CD4-positive, alpha-beta T cell (primary cell): ENCODE results near the gene FGF8. TPM values are rescaled to one million over a fixed set of nuclear protein-coding genes. Genes with fewer than 3 reads are reported as not detected.

Source experiments
- ATAC-seq: fragments of 200-7000 bp; cut with Tn5 transposase; one replicate; pipeline ENCODE4 v1.10.0; 2022; ENCODE audit warnings: mild to moderate bottlenecking; ENCODE audit not compliant: poor library complexity
- CTCF ChIA-PET: fragments of 350-600 bp; sonication (Branson Sonifier 250); formaldehyde crosslinking; loops from one replicate; lab custom pipeline; 2021; ENCODE audit warnings: antibody characterized with exemption, inconsistent platforms; lab: Charles Lee
- POLR2A ChIA-PET: fragments of 350-600 bp; sonication (Branson Sonifier 250); formaldehyde crosslinking; loops from one replicate; lab custom pipeline; 2021; ENCODE audit warnings: antibody characterized with exemption, inconsistent platforms; lab: Charles Lee
- DNase-seq, 14 experiments: peaks; one replicate each; pipeline ENCODE4 v3.0.0-alpha.2; 2013 to 2020; ENCODE audit warnings: mixed read lengths in 2 of 14
- H3K27ac ChIP-seq, 2 donors: one replicate each; pipeline versions ENCODE4 v1.5.1 to v1.7.0; 2013; ENCODE audit warnings: low read length in 2 of 2, low read depth in 1 of 2, mild to moderate bottlenecking in 1 of 2
- H3K27me3 ChIP-seq, 2 experiments: 1 replicate in 1 of 2; 2 replicates in 1 of 2; pipeline versions ENCODE4 v1.6.1 to v1.7.0; 2013; ENCODE audit warnings: low read length in 2 of 2, control low read depth in 1 of 2, mild to moderate bottlenecking in 1 of 2, moderate library complexity in 1 of 2; ENCODE audit not compliant: insufficient read depth in 2 of 2, control insufficient read depth in 1 of 2
- H3K36me3 ChIP-seq: one replicate; pipeline ENCODE4 v1.6.1; 2013; ENCODE audit warnings: low read length, control low read depth; ENCODE audit not compliant: insufficient read depth
- H3K4me1 ChIP-seq: one replicate; pipeline ENCODE4 v1.6.1; 2013; ENCODE audit warnings: low read length, control low read depth; ENCODE audit not compliant: insufficient read depth
- H3K4me3 ChIP-seq: one replicate; pipeline ENCODE4 v1.5.1; 2013; ENCODE audit warnings: mild to moderate bottlenecking, low read length, moderate library complexity
- H3K9me3 ChIP-seq, 2 experiments: 1 replicate in 1 of 2; 2 replicates in 1 of 2; pipeline versions ENCODE4 v1.6.1 to v1.7.0; 2013; ENCODE audit warnings: low read length in 2 of 2, mild to moderate bottlenecking in 2 of 2, control low read depth in 1 of 2, moderate library complexity in 1 of 2; ENCODE audit not compliant: control insufficient read depth in 1 of 2, insufficient read depth in 1 of 2
- H3K27ac Mint-ChIP-seq: one replicate; pipeline ENCODE4 v1.8.0; 2020; ENCODE audit warnings: mixed read lengths
- H3K27me3 Mint-ChIP-seq: one replicate; pipeline ENCODE4 v1.8.0; 2021; ENCODE audit warnings: mixed read lengths
- H3K36me3 Mint-ChIP-seq: one replicate; pipeline ENCODE4 v1.8.0; 2021; ENCODE audit warnings: low read depth, mixed read lengths
- H3K4me1 Mint-ChIP-seq: one replicate; pipeline ENCODE4 v1.8.0; 2021; ENCODE audit warnings: low read depth, mixed read lengths
- H3K4me3 Mint-ChIP-seq: one replicate; pipeline ENCODE4 v1.8.0; 2020; ENCODE audit warnings: mild to moderate bottlenecking, mixed read lengths
- H3K9me3 Mint-ChIP-seq: one replicate; pipeline ENCODE4 v1.8.0; 2020; ENCODE audit warnings: mixed read lengths
- CTCF ChIP-seq: fragments of 200-600 bp; IDR thresholded peaks from one replicate; pipeline ENCODE4 v1.8.0; 2022; ENCODE audit warnings: antibody characterized with exemption, mild to moderate bottlenecking
- intact Hi-C, 2 experiments: fragments of 100-400 bp; cut with DNase I in 1 of 2; cut with micrococcal nuclease in 1 of 2; formaldehyde crosslinking; loops; one replicate each; pipeline versions ENCODE4 v1.15.1 to v1.9.0; 2023 to 2025; cut with DNase I, micrococcal nuclease
- total RNA-seq, 174 experiments: library from RNA in 2 of 174; stranded (reverse) in 2 of 174; gene quantifications; one replicate each; pipeline ENCODE4 v1.2.3 and lab custom pipeline; 2021 to 2026

Gene FGF8
- total RNA-seq, 2 experiments from 2014 or later = not detected

GRCh38 chr10:101781984-101782810, 6.3 kb upstream of the FGF8 start:
- ATAC-seq (no peak), DNase-seq (peak in 2 of 14 experiments; percentile 13 to 24)
- peaks cover 62% of the 10 kb centered on the region for H3K4me1 ChIP-seq
- no peak overlapping the region for H3K27ac ChIP-seq
- H3K9me3 Mint-ChIP-seq = no peaks in the 10 kb centered on the region
- H3K27me3 Mint-ChIP-seq = peaks cover 20% of the 10 kb centered on the region
- ChIA-PET POLR2A (interaction anchor here (1.3 to 4.3 kb wide), 6 partner anchors 9 to 370 kb away, joined by 3 to 43 read pairs (median 8); partner anchors contain the start of genes NOLC1 and OGA), CTCF (interaction anchor here (0.9 to 1.0 kb wide), 2 partner anchors 39 to 179 kb away, joined by 3 to 6 read pairs; no protein-coding TSS in a partner anchor)
- H3K27me3 ChIP-seq = peaks cover 24% of the 10 kb centered on the region in 2 experiments
- intact Hi-C loops = loop anchor here (2.0 to 10.0 kb wide), 8 partner anchors 37 to 569 kb away; partner anchors contain the start of genes OGA (in 2 of the 2), ARMH3 (in 1 of the 2) and KCNIP2 (in 1 of the 2)
- peaks cover 39% of the 10 kb centered on the region for H3K36me3 Mint-ChIP-seq
- peak overlapping the region; percentile 100 for H3K4me3 Mint-ChIP-seq
- H3K4me1 Mint-ChIP-seq = peaks cover 77% of the 10 kb centered on the region
- H3K27ac Mint-ChIP-seq = peak overlapping the region; percentile 86
- TF ChIP-seq CTCF = no peak
- peaks cover 0 to 15% of the 10 kb centered on the region in 2 experiments for H3K9me3 ChIP-seq
- H3K4me3 ChIP-seq = peak overlapping the region; percentile 90
- peaks cover 30% of the 10 kb centered on the region for H3K36me3 ChIP-seq

- Mint-ChIP-seq H3K4me1 (peaks cover 77% of the 10 kb centered on the region), H3K27ac (no peak overlapping the region), H3K36me3 (peaks cover 33% of the 10 kb centered on the region), H3K4me3 (peak overlapping the region; percentile 78), H3K27me3 (peaks cover 25% of the 10 kb centered on the region), H3K9me3 (no peaks in the 10 kb centered on the region)
- Histone ChIP-seq H3K4me1 (peaks cover 63% of the 10 kb centered on the region), H3K27ac (no peak overlapping the region), H3K4me3 (no peak overlapping the region), H3K9me3 (peaks cover 0 to 15% of the 10 kb centered on the region in 2 experiments), H3K36me3 (peaks cover 24% of the 10 kb centered on the region), H3K27me3 (peaks cover 29 to 30% of the 10 kb centered on the region in 2 experiments)
- ChIA-PET CTCF (interaction anchor here (0.6 to 2.0 kb wide), 15 partner anchors 8 to 252 kb away, joined by 3 to 8 read pairs (median 4); partner anchors contain the start of gene OGA), POLR2A (interaction anchor here (1.3 to 2.3 kb wide), 3 partner anchors 8 to 37 kb away, joined by 3 to 12 read pairs (median 12); partner anchors contain the start of gene OGA)
- no peak for DNase-seq
- intact Hi-C loops = loop anchor here (2.0 to 10.0 kb wide), 6 partner anchors 51 to 569 kb away; partner anchors contain the start of gene ARMH3 (in 1 of the 2)
- no peak for TF ChIP-seq CTCF
- ATAC-seq = no peak
Measured at GRCh38 chr10:101781655-101781983, 5.7 kb upstream of the FGF8 start.

- intact Hi-C loops = loop anchor here (2.0 to 10.0 kb wide), 6 partner anchors 51 to 568 kb away; partner anchors contain the start of gene ARMH3 (in 1 of the 2)
- ChIA-PET CTCF (interaction anchor here (0.6 to 2.0 kb wide), 16 partner anchors 8 to 279 kb away, joined by 3 to 8 read pairs (median 4); partner anchors contain the start of gene OGA), POLR2A (interaction anchor here (0.7 to 2.2 kb wide), 4 partner anchors 14 to 785 kb away, joined by 3 to 12 read pairs (median 4); partner anchors contain the start of gene OGA)
- Mint-ChIP-seq H3K4me1 (peaks cover 75% of the 10 kb centered on the region), H3K9me3 (no peaks in the 10 kb centered on the region), H3K27ac (no peak overlapping the region), H3K27me3 (peaks cover 26% of the 10 kb centered on the region), H3K4me3 (peak overlapping the region; percentile 75), H3K36me3 (peaks cover 27% of the 10 kb centered on the region)
- Histone ChIP-seq H3K27ac (no peak overlapping the region), H3K4me3 (no peak overlapping the region), H3K27me3 (peaks cover 30 to 34% of the 10 kb centered on the region in 2 experiments), H3K36me3 (peaks cover 18% of the 10 kb centered on the region), H3K9me3 (peaks cover 0 to 15% of the 10 kb centered on the region in 2 experiments), H3K4me1 (peaks cover 67% of the 10 kb centered on the region)
- ATAC-seq (peak; percentile 63), DNase-seq (peak; percentile 47 to 86 (median 66))
- TF ChIP-seq CTCF = peak; percentile 88
Measured at GRCh38 chr10:101780818-101781654, 5.1 kb upstream of the FGF8 start.
